Body of pancreas (tissue), 4 donors: ENCODE results near the gene NUDT22.

Experiments
- CTCF ChIP-seq, 7 experiments: fragments of 450-650 bp in 4 of 7; fragments of 200-600 bp in 3 of 7; sonication (generic) in 3 of 7; IDR thresholded peaks; one replicate each; pipeline ENCODE4 v1.5.1; 2016 to 2019; ENCODE audit warnings: antibody characterized with exemption in 7 of 7
- POLR2A ChIP-seq, 3 donors: fragments of 450-650 bp; IDR thresholded peaks; one replicate each; pipeline ENCODE4 v1.6.1; 2016; ENCODE audit warnings: antibody characterized with exemption in 3 of 3, mild to moderate bottlenecking in 2 of 3

DNA sequence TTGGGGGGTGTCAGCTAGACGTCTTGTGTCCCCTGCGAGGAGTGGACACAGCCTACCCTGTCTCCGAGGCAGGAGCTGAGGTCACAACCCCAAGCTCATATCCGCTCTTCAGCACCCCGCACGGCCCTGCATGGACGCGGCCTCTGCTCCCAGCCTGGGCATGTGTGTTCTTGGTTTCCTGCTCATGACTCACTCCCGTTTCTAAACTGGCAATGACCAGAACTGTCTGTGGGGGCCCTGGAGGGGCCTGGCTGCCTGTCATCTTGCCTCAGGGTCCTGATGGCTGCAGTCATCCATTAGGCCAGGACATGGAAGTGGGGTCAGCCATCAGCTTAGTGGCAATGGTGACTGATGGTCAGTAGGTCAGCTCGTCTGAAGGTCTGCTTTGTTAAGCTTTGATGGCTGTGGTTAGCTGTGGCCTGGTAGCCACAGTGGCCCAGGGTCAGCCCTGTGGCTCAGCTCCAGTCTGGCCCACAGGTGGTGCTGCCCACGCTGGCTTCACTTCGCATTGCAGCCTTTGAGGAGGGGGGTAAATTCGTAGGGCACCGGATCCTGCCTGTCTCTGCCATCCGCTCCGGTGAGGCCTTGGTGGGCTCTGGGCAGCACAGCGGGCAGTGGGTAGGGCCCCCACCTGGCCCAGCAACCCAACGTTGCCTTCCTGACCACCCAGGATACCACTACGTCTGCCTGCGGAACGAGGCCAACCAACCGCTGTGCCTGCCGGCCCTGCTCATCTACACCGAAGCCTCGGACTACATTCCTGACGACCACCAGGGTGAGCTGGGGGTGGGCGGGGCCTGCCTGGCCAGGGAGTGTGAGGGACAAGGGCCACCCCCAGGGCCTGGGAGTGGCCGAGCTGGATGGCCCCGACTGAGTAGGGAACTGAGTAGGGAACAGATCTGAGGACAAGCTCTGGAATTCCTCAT lies 37.2 kb downstream of the NUDT22 start:
- TF ChIP-seq CTCF (IDR thresholded peaks at IDR 0.05) (no peak), POLR2A (IDR thresholded peaks at IDR 0.05) (no peak)
